ENCODE data around the gene PLXNA1.

GRCh38 chr3:126962756-126963155 is 20.2 kb upstream of the PLXNA1 start:
- TF ChIP-seq, protein P1, sequence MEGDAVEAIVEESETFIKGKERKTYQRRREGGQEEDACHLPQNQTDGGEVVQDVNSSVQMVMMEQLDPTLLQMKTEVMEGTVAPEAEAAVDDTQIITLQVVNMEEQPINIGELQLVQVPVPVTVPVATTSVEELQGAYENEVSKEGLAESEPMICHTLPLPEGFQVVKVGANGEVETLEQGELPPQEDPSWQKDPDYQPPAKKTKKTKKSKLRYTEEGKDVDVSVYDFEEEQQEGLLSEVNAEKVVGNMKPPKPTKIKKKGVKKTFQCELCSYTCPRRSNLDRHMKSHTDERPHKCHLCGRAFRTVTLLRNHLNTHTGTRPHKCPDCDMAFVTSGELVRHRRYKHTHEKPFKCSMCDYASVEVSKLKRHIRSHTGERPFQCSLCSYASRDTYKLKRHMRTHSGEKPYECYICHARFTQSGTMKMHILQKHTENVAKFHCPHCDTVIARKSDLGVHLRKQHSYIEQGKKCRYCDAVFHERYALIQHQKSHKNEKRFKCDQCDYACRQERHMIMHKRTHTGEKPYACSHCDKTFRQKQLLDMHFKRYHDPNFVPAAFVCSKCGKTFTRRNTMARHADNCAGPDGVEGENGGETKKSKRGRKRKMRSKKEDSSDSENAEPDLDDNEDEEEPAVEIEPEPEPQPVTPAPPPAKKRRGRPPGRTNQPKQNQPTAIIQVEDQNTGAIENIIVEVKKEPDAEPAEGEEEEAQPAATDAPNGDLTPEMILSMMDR (IDR thresholded peaks at IDR 0.05): no peak
- TF ChIP-seq POLR2AphosphoS5 (IDR thresholded peaks at IDR 0.05; ENCODE audit: low read depth, low read length): no peak
- TF ChIP-seq REST (IDR thresholded peaks at IDR 0.05; ENCODE audit: insufficient read depth in 1 of 2, low read depth in 2 of 2, low read length in 1 of 2): no peak
- TF ChIP-seq SIN3A (IDR thresholded peaks at IDR 0.05; ENCODE audit: borderline replicate concordance, insufficient read depth, low read depth, low read length): no peak

All from Panc1 (cell line).